HG02840 (cell line): ENCODE measurements around the gene CEP83.

Experiments used
- ATAC-seq: cut with Tn5 transposase; IDR thresholded peaks from one replicate; pipeline ENCODE4 v1.9.1; 2021; ENCODE audit warnings: mild to moderate bottlenecking, moderate library complexity, moderate number of reproducible peaks; ENCODE audit not compliant: unreplicated experiment, low FRiP score

CEP83 gene

GRCh38 chr12:94277426-94278000, 182.2 kb downstream of the CEP83 start:
- ATAC-seq: no peak

- no peak for ATAC-seq
Observed at GRCh38 chr12:94276725-94277124, 182.9 kb downstream of the CEP83 start.

GRCh38 chr12:94273272-94273671, 186.4 kb downstream of the CEP83 start:
- ATAC-seq: no peak

DNA sequence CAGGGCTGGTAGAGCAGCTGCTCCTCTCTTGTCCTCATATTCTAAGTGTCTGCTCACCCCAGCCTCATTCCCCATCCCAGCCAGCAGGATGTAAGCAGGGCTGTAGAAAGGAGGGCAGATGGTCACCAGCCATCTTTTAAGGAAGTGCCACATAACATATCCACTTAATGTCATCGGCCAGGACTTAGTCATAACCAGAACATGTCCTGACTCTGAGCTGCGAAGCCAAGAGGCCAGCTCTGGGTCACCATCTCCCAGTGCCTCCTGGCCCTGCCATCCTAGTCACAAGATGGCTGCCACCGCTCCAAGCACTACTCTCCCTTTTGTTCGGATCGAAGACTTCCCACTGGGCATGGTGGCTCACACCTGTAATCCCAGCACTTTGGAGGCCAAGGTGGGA, 187.4 kb downstream of the CEP83 start:
- no peak for ATAC-seq

DNA sequence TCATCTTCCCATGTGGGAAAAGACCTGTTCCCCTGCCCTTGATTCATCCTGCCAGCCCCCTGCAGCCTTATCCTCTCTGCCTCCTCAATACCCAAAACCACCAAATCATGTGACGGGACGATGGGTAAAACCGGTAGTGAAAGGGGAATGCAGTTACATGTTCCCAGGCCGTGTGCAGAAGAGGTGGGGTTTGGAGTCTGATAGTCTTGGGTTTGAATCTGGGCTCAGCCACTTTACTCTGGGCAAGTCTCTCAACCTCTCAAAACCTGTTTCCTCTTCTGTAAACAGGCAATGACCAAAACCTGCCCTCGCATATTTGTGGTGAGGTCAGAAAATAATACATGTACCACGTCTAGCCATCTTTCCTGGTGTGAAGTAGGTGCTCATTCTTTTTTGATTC, 188.3 kb downstream of the CEP83 start:
- no peak for ATAC-seq

DNA sequence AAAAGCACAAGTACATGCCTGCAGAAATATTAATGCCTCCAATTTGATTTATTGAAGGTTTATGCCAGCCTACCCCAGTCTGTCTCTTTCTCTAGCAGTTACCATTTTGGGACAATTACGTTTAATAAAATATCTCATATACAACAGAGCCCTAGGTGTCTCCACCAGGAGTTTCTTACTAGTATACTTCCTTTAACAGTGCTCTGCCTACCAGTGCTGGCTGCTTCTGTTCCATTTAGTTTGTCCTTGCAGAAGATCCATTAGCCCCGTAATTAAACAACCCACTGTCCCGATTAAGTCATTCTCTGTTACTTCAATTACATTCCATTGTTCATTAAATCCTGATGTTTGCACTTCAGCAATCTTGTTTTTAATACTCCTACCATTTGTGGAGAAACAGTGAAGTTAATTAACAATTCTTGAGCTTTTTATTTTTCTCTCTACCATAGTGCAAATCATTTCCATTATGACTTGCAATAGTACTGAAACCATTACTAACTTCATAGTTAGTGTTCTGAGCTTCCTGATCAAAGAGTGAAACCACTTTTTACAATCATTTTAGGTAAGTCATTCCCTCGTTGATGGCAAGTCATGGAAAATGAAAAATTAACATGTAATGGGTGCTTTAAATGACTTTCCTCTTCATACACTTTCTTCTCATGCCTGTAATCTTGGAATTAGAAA, 190.2 kb downstream of the CEP83 start:
- no peak for ATAC-seq

GRCh38 chr12:94267921-94268471, 191.7 kb downstream of the CEP83 start:
- no peak for ATAC-seq

DNA sequence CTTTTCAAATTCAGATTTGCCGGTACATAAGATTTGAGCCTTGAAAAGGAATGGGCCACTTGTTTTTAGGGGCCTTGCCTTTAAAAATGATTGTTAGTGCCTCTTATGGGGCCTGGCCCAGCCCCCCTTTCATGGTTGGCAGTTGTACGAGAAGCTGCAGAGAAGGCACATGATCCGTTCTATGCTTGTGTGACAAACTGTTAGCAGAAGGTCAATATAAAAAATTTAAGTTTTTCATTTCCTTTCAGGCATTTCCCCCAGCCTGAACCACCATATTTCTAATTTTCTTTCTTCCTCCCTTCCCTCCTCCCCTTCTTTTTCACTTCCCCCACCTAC, 192.2 kb downstream of the CEP83 start:
- ATAC-seq: no peak

DNA sequence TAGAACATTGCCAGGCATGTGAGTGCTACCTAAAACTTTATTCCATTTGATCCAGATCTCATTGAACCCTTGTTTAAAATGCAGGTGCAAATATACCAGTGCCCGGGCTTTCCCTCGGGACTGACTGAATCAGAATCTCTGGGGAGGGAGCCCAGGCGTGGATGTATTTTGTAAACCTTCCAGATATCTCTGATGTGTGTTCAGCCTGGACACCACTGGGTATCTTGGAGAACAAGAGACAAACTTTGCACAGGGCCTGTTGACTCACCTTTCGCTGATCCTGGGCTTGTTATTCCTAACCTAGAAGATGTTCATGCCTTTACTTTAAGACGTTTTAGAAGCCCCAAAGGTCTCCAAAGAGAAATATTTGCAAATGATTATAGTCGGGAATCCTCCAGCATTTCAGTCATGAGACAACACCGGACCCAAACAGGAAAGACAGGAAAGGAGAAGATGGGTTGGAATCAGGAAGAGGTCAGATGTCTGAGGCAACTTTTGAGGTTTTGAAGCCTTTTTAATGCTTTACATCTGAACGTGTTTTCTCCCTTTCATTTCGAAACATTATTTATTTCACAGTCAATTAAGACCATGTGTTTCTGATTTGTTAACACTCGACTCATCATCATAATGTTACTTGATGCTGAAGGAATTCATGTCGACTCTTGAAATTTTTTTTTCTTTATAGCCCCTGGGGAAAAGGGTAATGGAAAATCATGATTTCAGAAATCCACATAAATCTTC, 192.7 kb downstream of the CEP83 start:
- ATAC-seq: no peak

GRCh38 chr12:94265966-94266745, 193.5 kb downstream of the CEP83 start:
- ATAC-seq: no peak

GRCh38 chr12:94265539-94265938, 194.1 kb downstream of the CEP83 start:
- no peak for ATAC-seq

DNA sequence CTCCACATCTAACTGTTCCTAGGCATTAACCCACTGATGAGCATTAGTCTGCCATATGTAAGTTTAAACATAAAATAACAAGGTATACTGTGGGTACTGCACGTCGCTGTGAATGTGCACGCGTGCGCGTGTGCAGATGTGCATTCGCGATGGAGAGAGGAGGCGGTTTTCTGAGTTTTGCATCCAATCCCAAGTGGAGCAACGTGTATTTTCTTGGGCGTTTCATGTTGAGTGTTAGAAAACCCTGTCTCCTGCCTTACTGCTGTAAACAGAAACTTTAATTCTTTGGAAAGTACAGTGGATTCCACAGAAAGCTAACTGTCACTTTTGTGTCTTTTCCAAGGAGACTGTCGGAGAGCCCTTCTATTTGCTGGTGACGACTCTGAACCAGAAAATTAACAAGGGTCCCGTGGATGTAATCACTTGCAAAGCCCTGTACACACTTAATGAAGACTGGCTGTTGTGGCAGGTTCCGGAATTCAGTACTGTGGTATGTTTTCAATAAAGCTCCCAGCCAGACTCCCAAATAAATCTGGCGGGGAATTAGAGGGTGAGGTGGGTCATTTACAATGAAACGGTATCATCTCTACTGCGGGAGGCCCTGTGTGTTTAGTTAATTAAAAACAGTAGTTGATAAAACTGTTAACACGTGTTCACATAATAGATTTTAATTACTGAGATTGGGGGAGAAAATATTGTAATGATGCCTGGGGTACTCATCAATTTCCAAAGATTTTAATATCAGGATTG, 194.8 kb downstream of the CEP83 start:
- ATAC-seq: no peak

DNA sequence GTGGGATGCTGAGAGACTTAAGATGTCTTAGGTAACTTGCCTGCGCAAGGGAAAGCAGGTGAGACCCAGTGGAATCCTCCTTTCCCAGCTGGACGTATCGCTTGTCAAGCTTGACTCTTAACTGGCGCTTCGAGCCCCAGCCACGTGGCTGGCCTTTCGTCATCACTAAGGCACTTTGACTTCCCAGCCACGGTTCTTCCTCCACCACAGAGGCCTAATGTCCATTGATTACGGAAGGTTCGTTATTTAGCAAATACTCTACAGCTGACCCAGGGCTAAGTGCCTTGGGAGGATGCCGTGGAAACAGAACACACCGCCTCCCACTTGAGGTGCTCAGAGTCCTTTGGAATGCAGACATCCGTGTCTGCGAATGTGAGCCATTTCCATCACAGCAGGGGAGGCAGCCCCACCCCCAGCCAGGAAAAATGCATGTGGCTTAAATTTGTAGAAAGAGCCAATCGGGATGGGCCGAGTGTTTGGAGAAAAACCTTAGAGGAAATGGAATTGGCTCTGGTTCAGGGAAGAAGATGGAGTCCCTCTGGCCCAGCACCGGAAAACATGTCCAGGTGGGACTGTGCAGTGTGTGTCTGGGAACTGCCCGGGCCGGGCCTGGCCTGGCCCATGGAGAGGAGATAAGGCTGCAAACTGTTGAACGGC, 195.6 kb downstream of the CEP83 start:
- ATAC-seq: no peak

DNA sequence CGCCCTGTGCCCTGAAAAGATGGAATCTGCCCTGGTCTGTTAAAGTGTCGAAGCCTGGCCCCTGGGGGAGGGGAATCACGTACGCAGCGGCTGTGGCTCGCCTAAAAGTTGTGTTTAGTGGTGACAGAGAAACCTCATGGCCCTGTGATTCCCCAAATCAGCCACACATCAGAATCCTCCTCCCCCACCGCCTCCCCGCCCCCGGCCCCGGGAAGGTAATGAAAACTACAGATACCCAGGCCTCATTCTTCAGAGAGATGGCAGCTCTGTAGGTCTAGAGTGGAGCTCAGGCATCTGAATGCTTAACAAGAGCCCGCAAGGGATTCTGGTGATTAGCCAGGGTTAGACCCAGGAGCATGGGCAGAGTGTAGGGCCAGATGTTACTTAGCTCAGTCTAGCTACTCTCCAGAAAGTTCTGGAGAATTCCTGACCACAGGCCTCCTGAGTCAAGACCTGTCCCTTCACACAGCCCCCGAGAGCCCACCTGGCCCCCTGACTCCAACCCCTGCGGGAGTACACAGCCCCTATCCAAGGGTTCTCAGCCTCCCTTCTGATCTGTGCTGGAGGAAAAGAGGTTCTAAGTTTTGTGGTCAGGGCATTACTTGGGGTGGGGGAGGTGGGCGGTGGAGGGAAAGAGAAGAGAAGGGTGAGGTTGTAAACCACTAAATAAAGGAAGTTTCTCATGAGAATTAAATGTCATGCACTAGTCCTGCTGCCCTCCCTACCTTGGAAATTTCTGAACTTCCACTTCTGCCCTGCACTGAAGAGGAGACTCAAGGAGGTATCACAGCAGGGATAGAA, 196.5 kb downstream of the CEP83 start:
- ATAC-seq: no peak

DNA sequence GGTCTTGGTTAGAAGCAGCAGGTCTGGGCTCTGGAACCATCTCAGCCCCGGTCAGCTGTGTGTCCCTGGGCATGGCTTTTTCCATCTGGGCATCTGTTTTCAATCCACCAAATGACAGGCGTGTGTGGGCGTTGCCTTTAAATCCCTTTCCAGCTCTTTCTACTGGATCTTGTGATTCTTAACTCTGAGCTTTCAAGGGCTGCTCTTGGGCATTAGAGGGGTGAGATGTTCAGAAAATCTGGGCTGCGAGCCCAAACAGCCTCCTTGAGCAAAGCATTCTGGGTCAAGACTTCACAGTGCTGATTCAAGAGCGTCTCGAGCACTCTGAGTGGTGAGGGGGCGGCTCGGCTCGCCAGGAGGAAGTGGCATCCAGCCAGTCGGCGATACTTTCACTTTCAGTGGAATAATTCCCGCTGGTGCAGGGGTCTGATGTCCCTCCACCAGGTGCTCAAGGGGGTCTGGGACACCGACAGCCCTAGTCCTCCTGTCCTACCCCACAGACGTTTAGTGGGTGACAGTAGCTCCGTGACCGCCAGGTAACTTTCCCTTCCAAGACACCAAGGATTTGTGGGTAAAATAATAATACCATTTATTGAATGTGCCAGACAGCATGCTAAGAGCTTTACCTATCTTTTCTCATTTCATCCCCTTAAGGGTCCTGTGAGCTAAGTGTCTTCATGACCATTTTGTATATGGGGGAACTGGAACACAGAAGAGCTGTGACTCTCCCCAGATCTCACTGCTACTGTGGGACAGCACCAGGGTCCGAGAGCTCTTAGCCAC, 197.2 kb downstream of the CEP83 start:
- no peak for ATAC-seq

GRCh38 chr12:94261786-94262185, 197.9 kb downstream of the CEP83 start:
- ATAC-seq: no peak

- ATAC-seq: no peak
Observed at GRCh38 chr12:94261119-94261518, 198.5 kb downstream of the CEP83 start.

GRCh38 chr12:94260717-94261116, 198.9 kb downstream of the CEP83 start:
- no peak for ATAC-seq
